PC-9 (cell line): ENCODE data around the gene ITGBL1. TPM values are rescaled to one million over a fixed set of nuclear protein-coding genes. Genes with fewer than 3 reads are reported as not detected.

Experiments used
- BruUV-seq: library from RNA; stranded (reverse); fragments of 400-500 nt; replicated peaks from 2 replicates; lab custom pipeline; 2021; lab: Mats Ljungman, UMichigan
- CTCF ChIA-PET: fragments of 300-600 bp; sonication (Branson Sonifier 250); formaldehyde crosslinking; loops from one replicate; lab custom pipeline; 2022; ENCODE audit warnings: antibody characterized with exemption; lab: Charles Lee
- POLR2A ChIA-PET: fragments of 300-600 bp; sonication (Branson Sonifier 250); formaldehyde crosslinking; loops from one replicate; lab custom pipeline; 2022; ENCODE audit warnings: antibody characterized with exemption; ENCODE audit not compliant: unreplicated experiment; lab: Charles Lee
- DNase-seq, 2 experiments: peaks; one replicate each; pipeline versions ENCODE4 v3.0.0 to v3.0.0-alpha.2; 2015 to 2022; ENCODE audit warnings: mixed read lengths in 1 of 2
- H2AFZ ChIP-seq: fragments of 200-600 bp; sonication (generic); 2 replicates; pipeline ENCODE4 v1.8.1; 2017; ENCODE audit warnings: antibody characterized with exemption
- H3F3A ChIP-seq: fragments of 200-600 bp; sonication (generic); 2 replicates; pipeline ENCODE4 v1.8.1; 2017; ENCODE audit warnings: antibody characterized with exemption, mild to moderate bottlenecking, low read depth; ENCODE audit not compliant: insufficient read depth
- H3K27ac ChIP-seq: fragments of 200-600 bp; sonication (generic); 2 replicates; pipeline ENCODE4 v1.6.1; 2016; ENCODE audit warnings: mixed run types
- H3K27me3 ChIP-seq: fragments of 200-600 bp; sonication (generic); 2 replicates; pipeline ENCODE4 v1.6.1; 2016; ENCODE audit warnings: low read depth, mixed run types; ENCODE audit not compliant: insufficient read depth
- H3K36me3 ChIP-seq: fragments of 200-600 bp; sonication (generic); 2 replicates; pipeline ENCODE4 v1.6.1; 2016; ENCODE audit warnings: low read depth, mixed run types
- H3K4me1 ChIP-seq: fragments of 200-600 bp; sonication (generic); replicated peaks from 2 replicates; pipeline ENCODE4 v1.6.1; 2016; ENCODE audit warnings: mixed run types; ENCODE audit not compliant: insufficient read depth
- H3K4me2 ChIP-seq: fragments of 200-600 bp; sonication (generic); 2 replicates; pipeline ENCODE4 v1.6.1; 2017; ENCODE audit warnings: mixed run types
- H3K4me3 ChIP-seq: fragments of 200-600 bp; sonication (generic); 2 replicates; pipeline ENCODE4 v1.6.1; 2016; ENCODE audit warnings: mixed run types
- H3K79me2 ChIP-seq: fragments of 200-600 bp; sonication (generic); 2 replicates; pipeline ENCODE4 v1.6.1; 2017; ENCODE audit warnings: low read depth, mixed run types
- H3K9me2 ChIP-seq: fragments of 200-600 bp; sonication (generic); 2 replicates; pipeline ENCODE4 v1.8.1; 2017; ENCODE audit warnings: mild to moderate bottlenecking; ENCODE audit not compliant: insufficient read depth
- H3K9me3 ChIP-seq: fragments of 200-600 bp; sonication (generic); 2 replicates; pipeline ENCODE4 v1.8.1; 2016; ENCODE audit warnings: low read depth; ENCODE audit not compliant: insufficient read depth
- H4K20me1 ChIP-seq: fragments of 200-600 bp; sonication (generic); 2 replicates; pipeline ENCODE4 v1.8.1; 2017; ENCODE audit not compliant: insufficient read depth
- EZH2 ChIP-seq: fragments of 200-600 bp; sonication (generic); IDR thresholded peaks from 2 replicates; pipeline ENCODE4 v1.8.0; 2017; ENCODE audit warnings: antibody characterized with exemption, low read depth
- intact Hi-C: fragments of 100-400 bp; cut with micrococcal nuclease; formaldehyde crosslinking; loops from one replicate; pipeline ENCODE4 v1.10.0; 2022; ENCODE audit not compliant: unreplicated experiment
- total RNA-seq: library from RNA; stranded (reverse); gene quantifications from 2 replicates; pipeline ENCODE4 v1.2.3, GENCODE V29; 2021
- TF ChIP-seq, protein P1 (sequence below): fragments of 200-600 bp; sonication (generic); conservative IDR thresholded peaks from 2 replicates; pipeline ENCODE4 v1.6.1; 2017; ENCODE audit warnings: mixed run types, antibody characterized with exemption, mild to moderate bottlenecking, moderate library complexity

The ITGBL1 gene
- total RNA-seq, 1 experiment from 2014 or later, result 52.5 TPM

DNA sequence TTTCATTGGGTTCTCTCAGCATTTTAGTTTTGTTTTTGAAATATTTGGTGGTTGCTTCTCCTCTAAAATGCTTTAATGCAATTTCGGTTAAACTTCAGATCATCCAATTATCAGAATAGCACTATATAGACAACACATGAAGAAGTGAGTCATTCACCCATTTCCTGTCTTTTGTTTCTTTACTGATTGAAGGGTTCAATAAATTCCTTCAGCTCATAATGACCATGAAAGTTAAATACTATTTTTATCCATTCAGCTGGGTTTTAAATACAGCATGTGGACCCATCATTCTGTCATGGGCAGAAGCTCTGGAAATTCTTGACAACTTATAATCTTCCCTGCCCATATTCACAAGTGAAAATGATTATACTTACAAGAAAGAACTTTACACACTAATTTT, 187.2 kb downstream of the ITGBL1 start:
- intact Hi-C loops, result loop anchor here (5.0 kb wide), 1 partner anchor 187 kb away; the partner anchor contains the start of gene ITGBL1
- Histone ChIP-seq H3K4me1 (peaks cover 21% of the 10 kb centered on the region), H3K79me2 (0 out of 2 replicates have a peak, but pooled peaks cover 11% of the 10 kb centered on the region), H4K20me1 (no peaks in the 10 kb centered on the region), H3K4me2 (no peak overlapping the region), H3K27me3 (no peaks in the 10 kb centered on the region), H3F3A (peaks cover 13% of the 10 kb centered on the region), H3K9me3 (no peaks in the 10 kb centered on the region; the same call in 1 of the 2 replicates), H3K36me3 (no peaks in the 10 kb centered on the region), H2AFZ (no peak overlapping the region), H3K27ac (no peak overlapping the region), H3K4me3 (no peak overlapping the region), H3K9me2 (no peaks in the 10 kb centered on the region)
- BruUV-seq, result no TSS peak
- ChIA-PET POLR2A (no interaction called here), CTCF (no interaction called here)
- no peak for DNase-seq
- TF ChIP-seq, protein P1, sequence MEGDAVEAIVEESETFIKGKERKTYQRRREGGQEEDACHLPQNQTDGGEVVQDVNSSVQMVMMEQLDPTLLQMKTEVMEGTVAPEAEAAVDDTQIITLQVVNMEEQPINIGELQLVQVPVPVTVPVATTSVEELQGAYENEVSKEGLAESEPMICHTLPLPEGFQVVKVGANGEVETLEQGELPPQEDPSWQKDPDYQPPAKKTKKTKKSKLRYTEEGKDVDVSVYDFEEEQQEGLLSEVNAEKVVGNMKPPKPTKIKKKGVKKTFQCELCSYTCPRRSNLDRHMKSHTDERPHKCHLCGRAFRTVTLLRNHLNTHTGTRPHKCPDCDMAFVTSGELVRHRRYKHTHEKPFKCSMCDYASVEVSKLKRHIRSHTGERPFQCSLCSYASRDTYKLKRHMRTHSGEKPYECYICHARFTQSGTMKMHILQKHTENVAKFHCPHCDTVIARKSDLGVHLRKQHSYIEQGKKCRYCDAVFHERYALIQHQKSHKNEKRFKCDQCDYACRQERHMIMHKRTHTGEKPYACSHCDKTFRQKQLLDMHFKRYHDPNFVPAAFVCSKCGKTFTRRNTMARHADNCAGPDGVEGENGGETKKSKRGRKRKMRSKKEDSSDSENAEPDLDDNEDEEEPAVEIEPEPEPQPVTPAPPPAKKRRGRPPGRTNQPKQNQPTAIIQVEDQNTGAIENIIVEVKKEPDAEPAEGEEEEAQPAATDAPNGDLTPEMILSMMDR, result no peak
- TF ChIP-seq EZH2, result no peak

DNA sequence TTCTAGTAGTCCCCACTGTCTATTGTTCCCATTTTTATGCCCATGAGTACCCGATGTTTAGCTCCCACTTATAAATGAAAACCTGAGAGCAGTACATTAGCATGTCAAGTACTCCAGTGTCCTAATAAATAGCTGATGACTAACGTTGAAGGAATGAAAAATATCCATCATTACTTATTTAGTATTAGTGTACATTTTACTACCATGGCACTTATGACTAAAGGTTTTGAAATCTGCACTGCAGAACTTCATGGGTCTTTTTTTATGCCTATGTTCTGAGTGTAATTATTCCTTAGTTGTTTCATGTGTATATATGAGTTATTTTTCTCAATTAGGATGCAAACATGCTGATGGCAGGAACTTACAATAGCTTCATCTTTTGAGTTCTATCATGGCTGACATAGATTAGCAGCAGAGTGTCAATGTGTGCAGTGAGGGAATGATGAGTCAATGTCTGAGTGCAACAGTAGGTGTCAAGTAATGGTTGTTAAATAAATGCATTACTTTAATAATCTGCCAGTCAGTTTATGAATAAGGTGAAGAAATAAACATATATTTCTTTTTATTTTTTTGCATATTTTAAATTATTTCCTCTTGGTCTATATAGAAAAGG, 188.4 kb downstream of the ITGBL1 start:
- Histone ChIP-seq H3K27ac (peak overlapping the region; percentile 36), H3K9me2 (no peaks in the 10 kb centered on the region), H3K79me2 (0 out of 2 replicates have a peak, but pooled peaks cover 12% of the 10 kb centered on the region), H2AFZ (no peak overlapping the region), H3F3A (peaks cover 13% of the 10 kb centered on the region), H3K36me3 (no peaks in the 10 kb centered on the region), H3K27me3 (no peaks in the 10 kb centered on the region), H3K4me1 (peaks cover 21% of the 10 kb centered on the region), H3K4me2 (peak overlapping the region; percentile 24; the same call in 1 of the 2 replicates), H3K9me3 (no peaks in the 10 kb centered on the region; the same call in 1 of the 2 replicates), H3K4me3 (no peak overlapping the region), H4K20me1 (no peaks in the 10 kb centered on the region)
- TF ChIP-seq EZH2, result no peak
- TF ChIP-seq, protein P1, result no peak
- intact Hi-C loops, result loop anchor here (5.0 kb wide), 1 partner anchor 189 kb away; the partner anchor contains the start of gene ITGBL1
- peak in 1 of 2 experiments; percentile 92 for DNase-seq
- ChIA-PET CTCF (interaction anchor here (0.6 to 0.8 kb wide), 2 partner anchors 42 to 253 kb away, joined by 3 to 4 read pairs; no protein-coding TSS in a partner anchor), POLR2A (interaction anchor here (0.5 kb wide), 1 partner anchor 186 kb away, joined by 5 read pairs; no protein-coding TSS in a partner anchor)
- BruUV-seq, result no TSS peak

DNA sequence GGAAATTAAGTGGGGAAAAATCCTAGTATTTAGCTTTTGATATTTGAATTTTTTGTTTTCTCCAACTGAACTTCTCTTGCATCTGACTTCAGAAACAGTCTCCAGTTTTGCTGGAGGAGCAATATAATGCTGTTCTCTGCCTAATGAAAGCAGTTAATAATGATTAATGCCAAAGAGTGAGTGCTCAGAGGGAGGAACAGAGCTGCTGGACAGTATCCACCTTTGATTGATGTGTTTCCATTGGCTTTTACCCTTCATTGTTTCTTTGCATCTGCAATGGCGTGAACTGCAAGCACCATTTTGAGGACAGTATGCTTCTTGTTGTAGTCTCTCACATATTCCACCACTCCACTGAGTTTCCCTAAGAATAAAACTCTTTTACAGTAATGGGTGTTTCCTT, 193.4 kb downstream of the ITGBL1 start:
- no peak for TF ChIP-seq EZH2
- TF ChIP-seq, protein P1, result no peak
- Histone ChIP-seq H2AFZ (no peak overlapping the region), H3K79me2 (peaks cover 15% of the 10 kb centered on the region; the same call in 1 of the 2 replicates), H3K4me1 (peaks cover 31% of the 10 kb centered on the region), H3K9me3 (no peaks in the 10 kb centered on the region; the same call in 1 of the 2 replicates), H3K36me3 (no peaks in the 10 kb centered on the region), H3K4me2 (no peak overlapping the region), H3K27me3 (no peaks in the 10 kb centered on the region), H3K27ac (no peak overlapping the region), H4K20me1 (no peaks in the 10 kb centered on the region), H3K9me2 (no peaks in the 10 kb centered on the region), H3F3A (peaks cover 28% of the 10 kb centered on the region), H3K4me3 (no peak overlapping the region)
- intact Hi-C loops, result no loop called here
- no peak for DNase-seq
- no TSS peak for BruUV-seq
- POLR2A ChIA-PET, result no interaction called here
- CTCF ChIA-PET, result no interaction called here
